Epithelial cell of proximal tubule (primary cell): ENCODE results near the gene DIAPH2. TPM values are rescaled to one million over a fixed set of nuclear protein-coding genes. Genes with fewer than 3 reads are reported as not detected.

Source experiments
- DNase-seq: peaks from one replicate; pipeline ENCODE4 v3.0.0-alpha.2; 2011; ENCODE audit warnings: low read depth
- H3K4me3 ChIP-seq: 2 replicates; pipeline ENCODE4 v1.5.1; 2011; ENCODE audit warnings: low read depth, mild to moderate bottlenecking, low read length
- CTCF ChIP-seq: conservative IDR thresholded peaks from 2 replicates; pipeline ENCODE4 v1.5.1; 2012; ENCODE audit warnings: low read depth, mild to moderate bottlenecking, low read length
- total RNA-seq: library from RNA; depleted of rRNA; stranded (reverse); fragments of >200 nt; gene quantifications from 2 replicates; pipeline ENCODE4 v1.2.3, GENCODE V29; 2015

DIAPH2 gene
- total RNA-seq, 1 donor from 2014 or later = 15.1 TPM

- DNase-seq = no peak
- TF ChIP-seq CTCF = no peak
- H3K4me3 ChIP-seq = no peak overlapping the region
Observed at GRCh38 chrX:96978906-96979305, 294.3 kb downstream of the DIAPH2 start.

GRCh38 chrX:96979766-96980165 is 295.1 kb downstream of the DIAPH2 start:
- DNase-seq = no peak
- H3K4me3 ChIP-seq = no peak overlapping the region
- TF ChIP-seq CTCF = no peak

GRCh38 chrX:96982161-96982560 is 297.5 kb downstream of the DIAPH2 start:
- H3K4me3 ChIP-seq = no peak overlapping the region
- no peak for TF ChIP-seq CTCF
- no peak for DNase-seq

GRCh38 chrX:96984538-96984937 is 299.9 kb downstream of the DIAPH2 start:
- TF ChIP-seq CTCF = no peak
- H3K4me3 ChIP-seq = no peak overlapping the region

GRCh38 chrX:96985046-96985445 is 300.4 kb downstream of the DIAPH2 start:
- no peak for DNase-seq
- no peak for TF ChIP-seq CTCF
- no peak overlapping the region for H3K4me3 ChIP-seq

More at GRCh38 chrX:96984538-96984937, 299.9 kb downstream of the DIAPH2 start:
- DNase-seq = no peak

GRCh38 chrX:96987228-96987627 is 302.6 kb downstream of the DIAPH2 start:
- no peak overlapping the region for H3K4me3 ChIP-seq
- no peak for TF ChIP-seq CTCF
- no peak for DNase-seq

GRCh38 chrX:96989830-96990571 is 305.4 kb downstream of the DIAPH2 start:
- no peak overlapping the region for H3K4me3 ChIP-seq
- DNase-seq = no peak
- TF ChIP-seq CTCF = no peak
